H1 (cell line): Measurements from ENCODE around the gene S100A6. TPM values are rescaled to one million over a fixed set of nuclear protein-coding genes. Genes with fewer than 3 reads are reported as not detected.

Experiments used
- BACH1 ChIP-seq: IDR thresholded peaks from 2 replicates; pipeline ENCODE4 v1.6.1; 2012; ENCODE audit warnings: low read length, improper control_type of control experiment
- CREB1 ChIP-seq: IDR thresholded peaks from 2 replicates; pipeline ENCODE4 v1.6.1; 2012; ENCODE audit warnings: inconsistent platforms
- JUN ChIP-seq: IDR thresholded peaks from 2 replicates; pipeline ENCODE4 v1.6.1; 2011; ENCODE audit warnings: low read depth, mild to moderate bottlenecking, improper control_type of control experiment, low read length
- RFX5 ChIP-seq: IDR thresholded peaks from 2 replicates; pipeline ENCODE4 v1.6.1; 2011; ENCODE audit warnings: low read depth, low read length, improper control_type of control experiment, borderline replicate concordance
- TEAD4 ChIP-seq: IDR thresholded peaks from 2 replicates; pipeline ENCODE4 v1.6.1; 2012; ENCODE audit warnings: low read depth, low read length, inconsistent platforms, mixed read lengths
- polyA plus RNA-seq, 7 experiments: library from polyadenylated mRNA; depleted of rRNA in 3 of 7; stranded (reverse) in 5 of 7; unstranded in 2 of 7; fragments of >200 nt in 5 of 7; fragments of 200-250 nt in 2 of 7; gene quantifications; 1 replicate in 5 of 7; 2 replicates in 1 of 7; 4 replicates in 1 of 7; pipeline versions ENCODE4 v1.2.1 to v1.2.3, GENCODE V29; 2011 to 2013; ENCODE audit warnings: missing spikeins in 2 of 7, mixed read lengths in 2 of 7
- total RNA-seq: library from RNA; stranded (reverse); fragmentation: NEBNext Ultra II Directional; extraction: Animal tissue kit (Norgen Biotek cat#: 25700); gene quantifications from 2 replicates; pipeline ENCODE4 v1.2.1, GENCODE V29; 2021
- TF ChIP-seq, protein P1 (sequence below): IDR thresholded peaks from 2 replicates; pipeline ENCODE4 v1.6.1; 2012; ENCODE audit warnings: inconsistent platforms

The S100A6 gene
- total and polyA plus RNA-seq, 2 of the 8 experiments (the other 6 are each of a cell fraction or from before 2014, with no cell fraction given) = 11.1 to 63.0 TPM

DNA sequence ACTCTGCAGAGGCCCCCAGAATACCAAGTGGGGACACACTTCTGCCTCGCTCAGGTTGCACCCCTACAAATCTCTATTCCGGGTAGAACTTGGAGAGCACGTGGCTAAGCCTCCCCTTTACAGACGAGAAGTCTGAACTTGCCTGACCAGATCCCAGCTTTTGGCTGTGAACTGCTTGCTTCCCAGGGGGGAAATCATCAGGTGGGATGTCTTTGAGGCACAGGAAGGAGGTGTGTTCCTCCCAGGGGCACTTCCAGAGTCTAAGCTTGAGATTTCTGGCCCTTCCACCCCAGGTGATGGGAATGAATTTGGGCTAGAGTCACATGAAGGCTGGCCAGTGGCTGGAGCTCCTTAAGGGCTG, 14.6 kb upstream of the S100A6 start (continued):
- TF ChIP-seq BACH1 = no peak
- TF ChIP-seq CREB1 = no peak
- TF ChIP-seq TEAD4 = no peak
- TF ChIP-seq RFX5 = no peak
- TF ChIP-seq JUN = no peak
- TF ChIP-seq, protein P1, sequence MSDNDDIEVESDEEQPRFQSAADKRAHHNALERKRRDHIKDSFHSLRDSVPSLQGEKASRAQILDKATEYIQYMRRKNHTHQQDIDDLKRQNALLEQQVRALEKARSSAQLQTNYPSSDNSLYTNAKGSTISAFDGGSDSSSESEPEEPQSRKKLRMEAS = no peak
